HG03159 (cell line): ENCODE measurements around the gene MCM9.
A peak's percentile ranks its signal among the peaks of the same experiment; 100 is the strongest.
"Not testable (repeated sequence)": the region's sequence is repeated elsewhere in the genome, so short reads cannot be mapped to it uniquely, and the experiment has no call there.

Source experiments
- ATAC-seq: cut with Tn5 transposase; IDR thresholded peaks from one replicate; pipeline ENCODE4 v1.9.1; 2021; ENCODE audit warnings: mild to moderate bottlenecking, moderate library complexity; ENCODE audit not compliant: unreplicated experiment

MCM9 gene

GRCh38 chr6:118808793-118809638 is 125.9 kb downstream of the MCM9 start:
- ATAC-seq = peak; percentile 77

- no peak for ATAC-seq
Measured at GRCh38 chr6:118804091-118804490, 130.9 kb downstream of the MCM9 start.

GRCh38 chr6:118801257-118801656 is 133.7 kb downstream of the MCM9 start:
- no peak for ATAC-seq

GRCh38 chr6:118800394-118801071 is 134.4 kb downstream of the MCM9 start:
- ATAC-seq = peak; percentile 92

- ATAC-seq = no peak
Measured at GRCh38 chr6:118799826-118800225, 135.1 kb downstream of the MCM9 start.

GRCh38 chr6:118796548-118796947 is 138.4 kb downstream of the MCM9 start:
- not testable (repeated sequence) for ATAC-seq

GRCh38 chr6:118791499-118791898 is 143.5 kb downstream of the MCM9 start:
- no peak for ATAC-seq

- no peak for ATAC-seq
Measured at GRCh38 chr6:118789954-118790353, 145.0 kb downstream of the MCM9 start.

- no peak for ATAC-seq
Measured at GRCh38 chr6:118789419-118789818, 145.5 kb downstream of the MCM9 start.

- no peak for ATAC-seq
Measured at GRCh38 chr6:118788702-118789101, 146.3 kb downstream of the MCM9 start.

GRCh38 chr6:118787724-118788423 is 147.1 kb downstream of the MCM9 start:
- ATAC-seq = no peak

GRCh38 chr6:118786596-118787453 is 148.1 kb downstream of the MCM9 start:
- no peak for ATAC-seq

- no peak for ATAC-seq
Measured at GRCh38 chr6:118785601-118786000, 149.4 kb downstream of the MCM9 start.

GRCh38 chr6:118784641-118785164 is 150.3 kb downstream of the MCM9 start:
- ATAC-seq = no peak

GRCh38 chr6:118783931-118784550 is 150.9 kb downstream of the MCM9 start:
- no peak for ATAC-seq

- no peak for ATAC-seq
Measured at GRCh38 chr6:118782651-118783050, 152.3 kb downstream of the MCM9 start.

GRCh38 chr6:118781897-118782296 is 153.1 kb downstream of the MCM9 start:
- ATAC-seq = no peak

- ATAC-seq = no peak
Measured at GRCh38 chr6:118780668-118781067, 154.3 kb downstream of the MCM9 start.

GRCh38 chr6:118776607-118777549 is 158.1 kb downstream of the MCM9 start:
- peak; percentile 81 for ATAC-seq
